K562 (cell line): ENCODE results near the gene CTF1. TPM values are rescaled to one million over a fixed set of nuclear protein-coding genes. Genes with fewer than 3 reads are reported as not detected.

ENCODE experiments used
- DEAF1 ChIP-seq: fragments of 450-650 bp; formaldehyde crosslinking; IDR thresholded peaks from 2 replicates; pipeline ENCODE4 v1.4.0; 2020; ENCODE audit warnings: mild to moderate bottlenecking, moderate library complexity
- E2F1 ChIP-seq: sonication (generic); formaldehyde crosslinking; IDR thresholded peaks from 2 replicates; pipeline ENCODE4 v1.8.1; 2023; ENCODE audit warnings: mild to moderate bottlenecking, missing genetic modification reagents, moderate library complexity
- ELF4 ChIP-seq: fragments of 450-650 bp; formaldehyde crosslinking; IDR thresholded peaks from 2 replicates; pipeline ENCODE4 v1.4.0; 2022; ENCODE audit warnings: missing genetic modification characterization
- KAT7 ChIP-seq: sonication (generic); formaldehyde crosslinking; IDR thresholded peaks from 2 replicates; pipeline ENCODE4 v1.8.0; 2022; ENCODE audit warnings: missing genetic modification reagents, mild to moderate bottlenecking, borderline replicate concordance
- PHF20 ChIP-seq: fragments of 450-650 bp; IDR thresholded peaks from 2 replicates; pipeline ENCODE4 v1.6.1; 2018; ENCODE audit not compliant: partially characterized antibody
- RB1 ChIP-seq: fragments of 450-650 bp; IDR thresholded peaks from 2 replicates; pipeline ENCODE4 v1.6.1; 2017; ENCODE audit warnings: low read depth, mild to moderate bottlenecking
- RBFOX2 ChIP-seq: fragments of 200-400 bp; formaldehyde crosslinking; IDR thresholded peaks from 2 replicates; pipeline ENCODE4 v1.6.1; 2017; ENCODE audit warnings: low read depth, mild to moderate bottlenecking, low read length, moderate library complexity
- SFPQ ChIP-seq: fragments of 200-400 bp; formaldehyde crosslinking; IDR thresholded peaks from 2 replicates; pipeline ENCODE4 v1.6.1; 2017; ENCODE audit warnings: mild to moderate bottlenecking, low read depth, low read length, moderate library complexity
- STAT5A ChIP-seq: IDR thresholded peaks from 2 replicates; pipeline ENCODE4 v1.6.1; 2012; ENCODE audit warnings: low read length, inconsistent platforms, borderline replicate concordance
- TCF7L2 ChIP-seq: fragments of 150-350 bp; IDR thresholded peaks from 2 replicates; pipeline ENCODE4 v1.6.1; 2016; ENCODE audit warnings: low read depth, mild to moderate bottlenecking, low read length, moderate library complexity
- U2AF1 ChIP-seq: fragments of 200-400 bp; formaldehyde crosslinking; optimal IDR thresholded peaks from 2 replicates; pipeline ENCODE3; 2017; ENCODE audit warnings: mild to moderate bottlenecking, low read depth, low read length, moderate library complexity
- ZNF431 ChIP-seq: sonication (generic); formaldehyde crosslinking; IDR thresholded peaks from 2 replicates; pipeline ENCODE4 v1.8.0; 2022; ENCODE audit warnings: mild to moderate bottlenecking, missing genetic modification reagents
- ZNF512 ChIP-seq: IDR thresholded peaks from 2 replicates; pipeline ENCODE4 v1.6.1; 2016; ENCODE audit warnings: missing genetic modification characterization, missing compliant biosample characterization
- ZNF609 ChIP-seq: sonication (generic); formaldehyde crosslinking; IDR thresholded peaks from 2 replicates; pipeline ENCODE4 v1.8.1; 2023; ENCODE audit warnings: missing genetic modification reagents, mild to moderate bottlenecking, borderline replicate concordance
- polyA plus RNA-seq, 8 experiments: library from polyadenylated mRNA; depleted of rRNA in 4 of 8; stranded (reverse) in 5 of 8; unstranded in 3 of 8; fragments of >200 nt; fragmentation: Nextera tagmentation in 2 of 8; fragmentation: Illumina TruSeq in 1 of 8; extraction: Ambion mirVana in 2 of 8; extraction: Trizol in 1 of 8; gene quantifications; 2 replicates each; pipeline versions ENCODE4 v1.2.1 to v1.2.3, GENCODE V29; 2011 to 2014; ENCODE audit warnings: inconsistent platforms in 1 of 8, missing spikeins in 1 of 8
- total RNA-seq, 7 experiments: library from RNA; depleted of rRNA in 6 of 7; stranded (reverse); fragments of >200 nt in 6 of 7; fragmentation: Illumina TruSeq in 2 of 7; extraction: Trizol in 2 of 7; gene quantifications; 2 replicates each; pipeline versions ENCODE4 v1.2.1 to v1.2.3, GENCODE V29; 2011 to 2021; ENCODE audit warnings: low replicate concordance in 1 of 7

Gene CTF1
- total and polyA plus RNA-seq, 9 of the 15 experiments (the other 6 are each of a cell fraction or from before 2014, with no cell fraction given): 0.24 to 2.5 (median 0.44) TPM

- TF ChIP-seq ZNF609 (CRISPR knock-in tag) (no peak), ZNF431 (no peak), PHF20 (no peak), RBFOX2 (no peak), ZNF512 (tag) (no peak), U2AF1 (no peak), TCF7L2 (no peak), STAT5A (no peak), SFPQ (no peak), RB1 (no peak), ELF4 (CRISPR knock-in tag) (no peak), DEAF1 (CRISPR knock-in tag) (0 out of 2 replicates have a peak, but pooled peaks have one; percentile 9), E2F1 (CRISPR knock-in tag) (no peak), KAT7 (CRISPR knock-in tag) (no peak)
Observed at GRCh38 chr16:30934827-30935557, 38.6 kb downstream of the CTF1 start (continued).
